Liver (tissue), 9 donors: Measurements from ENCODE around the gene ABLIM2. TPM values are rescaled to one million over a fixed set of nuclear protein-coding genes. Genes with fewer than 3 reads are reported as not detected.

Experiments
- DNase-seq: peaks from one replicate; pipeline ENCODE4 v3.0.0-alpha.2; 2017; ENCODE audit warnings: low spot score
- H3K27ac ChIP-seq, 2 donors: one replicate each; pipeline ENCODE4 v1.7.0; 2013; ENCODE audit warnings: inconsistent platforms in 2 of 2, low read length in 2 of 2, control low read depth in 1 of 2, low read depth in 1 of 2, mild to moderate bottlenecking in 1 of 2
- H3K27me3 ChIP-seq, 4 donors: one replicate each; pipeline versions ENCODE4 v1.6.1 to v1.7.0; 2013; ENCODE audit warnings: low read length in 3 of 4, inconsistent platforms in 1 of 4, mild to moderate bottlenecking in 1 of 4, moderate library complexity in 1 of 4; ENCODE audit not compliant: control insufficient read depth in 4 of 4, insufficient read depth in 4 of 4
- H3K36me3 ChIP-seq, 4 donors: one replicate each; pipeline versions ENCODE4 v1.6.1 to v1.7.0; 2013; ENCODE audit warnings: low read length in 3 of 4, mild to moderate bottlenecking in 3 of 4, low read depth in 1 of 4, moderate library complexity in 1 of 4; ENCODE audit not compliant: control insufficient read depth in 4 of 4, insufficient read depth in 3 of 4
- H3K4me1 ChIP-seq, 4 donors: one replicate each; pipeline versions ENCODE4 v1.6.1 to v1.7.0; 2013; ENCODE audit warnings: low read length in 3 of 4, mild to moderate bottlenecking in 3 of 4, moderate library complexity in 1 of 4; ENCODE audit not compliant: control insufficient read depth in 4 of 4, insufficient read depth in 4 of 4
- H3K4me3 ChIP-seq, 3 donors: one replicate each; pipeline versions ENCODE4 v1.6.1 to v1.7.0; 2013; ENCODE audit warnings: low read length in 3 of 3, control low read depth in 1 of 3, low read depth in 1 of 3, mild to moderate bottlenecking in 1 of 3
- H3K9ac ChIP-seq, 2 donors: one replicate each; pipeline ENCODE4 v1.7.0; 2013; ENCODE audit warnings: low read length in 2 of 2, mild to moderate bottlenecking in 2 of 2, moderate library complexity in 2 of 2, control low read depth in 1 of 2, low read depth in 1 of 2
- H3K9me3 ChIP-seq, 4 donors: one replicate each; pipeline versions ENCODE4 v1.6.1 to v1.7.0; 2013; ENCODE audit warnings: low read length in 3 of 4; ENCODE audit not compliant: control insufficient read depth in 4 of 4
- EGR1 ChIP-seq, 2 donors: IDR thresholded peaks; 2 replicates each; pipeline ENCODE4 v1.6.1; 2016 to 2018; ENCODE audit warnings: antibody characterized with exemption in 2 of 2, low read depth in 2 of 2
- FOXA1 ChIP-seq: IDR thresholded peaks from 2 replicates; pipeline ENCODE4 v1.6.1; 2016; ENCODE audit warnings: antibody characterized with exemption
- FOXA2 ChIP-seq: IDR thresholded peaks from 2 replicates; pipeline ENCODE4 v1.6.1; 2016; ENCODE audit warnings: antibody characterized with exemption
- GABPA ChIP-seq, 2 donors: IDR thresholded peaks in 1 of 2; conservative IDR thresholded peaks in 1 of 2; 2 replicates each; pipeline ENCODE4 v1.6.1; 2016; ENCODE audit warnings: antibody characterized with exemption in 2 of 2, mild to moderate bottlenecking in 1 of 2, moderate library complexity in 1 of 2
- HNF4A ChIP-seq, 2 donors: conservative IDR thresholded peaks; 2 replicates each; pipeline ENCODE4 v1.6.1; 2016; ENCODE audit warnings: antibody characterized with exemption in 2 of 2, mild to moderate bottlenecking in 2 of 2
- HNF4G ChIP-seq: IDR thresholded peaks from 2 replicates; pipeline ENCODE4 v1.6.1; 2016; ENCODE audit warnings: antibody characterized with exemption
- JUND ChIP-seq, 2 donors: IDR thresholded peaks; 2 replicates each; pipeline ENCODE4 v1.6.1; 2016; ENCODE audit warnings: antibody characterized with exemption in 2 of 2
- NR2F2 ChIP-seq: IDR thresholded peaks from 2 replicates; pipeline ENCODE4 v1.6.1; 2016; ENCODE audit warnings: antibody characterized with exemption
- RAD21 ChIP-seq, 2 donors: IDR thresholded peaks; 2 replicates each; pipeline ENCODE4 v1.6.1; 2016; ENCODE audit warnings: antibody characterized with exemption in 2 of 2, mild to moderate bottlenecking in 2 of 2
- RXRA ChIP-seq, 2 donors: IDR thresholded peaks; 2 replicates each; pipeline ENCODE4 v1.6.1; 2017 to 2018; ENCODE audit warnings: antibody characterized with exemption in 2 of 2, mild to moderate bottlenecking in 1 of 2
- SP1 ChIP-seq: IDR thresholded peaks from 2 replicates; pipeline ENCODE4 v1.6.1; 2018; ENCODE audit warnings: antibody characterized with exemption, mild to moderate bottlenecking
- TAF1 ChIP-seq: conservative IDR thresholded peaks from 2 replicates; pipeline ENCODE4 v1.6.1; 2016; ENCODE audit warnings: antibody characterized with exemption, mild to moderate bottlenecking
- YY1 ChIP-seq: IDR thresholded peaks from 2 replicates; pipeline ENCODE4 v1.6.1; 2016; ENCODE audit warnings: antibody characterized with exemption, mild to moderate bottlenecking
- WGBS: extraction: QIAGEN DNeasy Blood & Tissue Kit; methylation state at CpG from one replicate; pipeline ENCODE4 v1.1.7; 2013; 5-methylcytosine and 5-hydroxymethylcytosine counted together
- polyA plus RNA-seq, 2 donors: library from polyadenylated mRNA; stranded (reverse) in 1 of 2; unstranded in 1 of 2; fragments of 200-250 nt in 1 of 2; fragments of >200 nt in 1 of 2; fragmentation: Nextera tagmentation in 1 of 2; extraction: Ambion mirVana in 1 of 2; gene quantifications; one replicate each; pipeline versions ENCODE4 v1.2.1 to v1.2.3, GENCODE V29; 2013 to 2015
- total RNA-seq, 2 donors: library from RNA; depleted of rRNA; stranded (reverse); fragments of >200 nt; gene quantifications; one replicate each; pipeline ENCODE4 v1.2.3, GENCODE V29; 2014
- TF ChIP-seq, protein P1 (sequence below): IDR thresholded peaks from 2 replicates; pipeline ENCODE4 v1.6.1; 2016; ENCODE audit warnings: antibody characterized with exemption
- TF ChIP-seq, protein P2 (sequence below): IDR thresholded peaks from 2 replicates; pipeline ENCODE4 v1.6.1; 2016; ENCODE audit warnings: antibody characterized with exemption
- TF ChIP-seq, protein P3 (sequence below): fragments of 150-350 bp; IDR thresholded peaks from 2 replicates; pipeline ENCODE4 v1.5.1; 2017; ENCODE audit warnings: improper control_type of control experiment, low read depth, low read length; ENCODE audit not compliant: missing input control
- TF ChIP-seq, protein P4 (sequence below): IDR thresholded peaks from 2 replicates; pipeline ENCODE4 v1.6.1; 2016; ENCODE audit warnings: antibody characterized with exemption
- donor health status: healthy.
- donor health status: healthy.
- donor health status: healthy.
- donor health status: healthy.
- donor health status: healthy.

Gene ABLIM2
- total and polyA plus RNA-seq, 4 donors, result 0.75 to 2.5 (median 0.93) TPM

DNA sequence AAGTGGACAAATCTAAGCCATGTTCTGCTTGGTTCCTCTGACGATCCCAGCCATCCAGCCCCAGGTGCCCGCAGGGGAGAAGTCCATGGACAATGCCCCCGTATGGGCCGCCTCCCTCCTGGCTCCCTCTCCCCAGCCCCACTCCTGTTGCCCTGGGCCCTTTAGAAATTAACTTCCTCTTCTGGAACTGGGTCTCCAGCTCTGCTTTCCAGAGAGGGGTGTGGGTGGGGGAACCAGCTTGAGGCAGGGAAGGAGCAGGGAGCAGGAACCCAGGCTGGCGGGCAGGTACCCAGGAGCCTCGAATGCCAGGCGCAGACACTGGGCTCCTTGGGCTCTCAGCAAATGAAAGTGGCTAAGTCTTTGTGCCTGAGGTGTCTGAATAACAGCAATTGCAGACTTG is 12.7 kb upstream of the ABLIM2 start:
- Histone ChIP-seq H3K9me3 (peaks cover 2 to 8% (median 6%) of the 10 kb centered on the region in 4 donors), H3K27me3 (no peaks in the 10 kb centered on the region), H3K4me1 (no peaks in the 10 kb centered on the region), H3K27ac (no peak overlapping the region), H3K9ac (no peak overlapping the region), H3K36me3 (no peaks in the 10 kb centered on the region), H3K4me3 (no peak overlapping the region)
- TF ChIP-seq RAD21 (IDR thresholded peaks at IDR 0.05) (no peak), FOXA2 (no peak), HNF4G (no peak), SP1 (no peak), NR2F2 (no peak), YY1 (no peak), RXRA (IDR thresholded peaks at IDR 0.05) (no peak), GABPA (IDR thresholded peaks at IDR 0.05 in 1 of 2, conservative IDR thresholded peaks at IDR 0.05 in 1 of 2) (no peak), EGR1 (IDR thresholded peaks at IDR 0.05; ENCODE audit: low read depth in 2 of 2) (no peak)
- TF ChIP-seq, protein P1, sequence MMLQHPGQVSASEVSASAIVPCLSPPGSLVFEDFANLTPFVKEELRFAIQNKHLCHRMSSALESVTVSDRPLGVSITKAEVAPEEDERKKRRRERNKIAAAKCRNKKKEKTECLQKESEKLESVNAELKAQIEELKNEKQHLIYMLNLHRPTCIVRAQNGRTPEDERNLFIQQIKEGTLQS, result no peak
- TF ChIP-seq, protein P2, sequence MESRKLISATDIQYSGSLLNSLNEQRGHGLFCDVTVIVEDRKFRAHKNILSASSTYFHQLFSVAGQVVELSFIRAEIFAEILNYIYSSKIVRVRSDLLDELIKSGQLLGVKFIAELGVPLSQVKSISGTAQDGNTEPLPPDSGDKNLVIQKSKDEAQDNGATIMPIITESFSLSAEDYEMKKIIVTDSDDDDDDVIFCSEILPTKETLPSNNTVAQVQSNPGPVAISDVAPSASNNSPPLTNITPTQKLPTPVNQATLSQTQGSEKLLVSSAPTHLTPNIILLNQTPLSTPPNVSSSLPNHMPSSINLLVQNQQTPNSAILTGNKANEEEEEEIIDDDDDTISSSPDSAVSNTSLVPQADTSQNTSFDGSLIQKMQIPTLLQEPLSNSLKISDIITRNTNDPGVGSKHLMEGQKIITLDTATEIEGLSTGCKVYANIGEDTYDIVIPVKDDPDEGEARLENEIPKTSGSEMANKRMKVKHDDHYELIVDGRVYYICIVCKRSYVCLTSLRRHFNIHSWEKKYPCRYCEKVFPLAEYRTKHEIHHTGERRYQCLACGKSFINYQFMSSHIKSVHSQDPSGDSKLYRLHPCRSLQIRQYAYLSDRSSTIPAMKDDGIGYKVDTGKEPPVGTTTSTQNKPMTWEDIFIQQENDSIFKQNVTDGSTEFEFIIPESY, result no peak
- 83% methylated on average over 7 of the region's 7 CpGs for WGBS
- DNase-seq, result no peak

DNA sequence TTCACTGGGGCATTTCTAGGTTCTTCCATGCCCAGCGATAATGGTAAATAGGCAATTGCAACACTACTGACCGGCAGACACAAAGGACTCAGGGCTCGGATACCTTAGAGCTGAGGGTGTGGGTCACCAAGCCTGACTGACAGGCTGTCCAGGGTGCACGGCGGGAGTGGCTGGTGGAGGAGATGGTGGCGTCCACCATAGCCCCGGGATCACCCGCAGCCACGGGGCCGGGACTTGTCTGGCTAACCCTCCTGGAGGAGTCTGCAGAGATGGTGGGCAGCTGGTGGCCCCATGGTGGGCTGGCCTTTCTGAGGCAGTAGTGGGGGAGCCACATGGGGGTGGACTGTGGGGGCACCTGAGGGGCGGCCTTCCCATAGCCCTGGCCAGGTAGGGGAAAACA is 11.7 kb upstream of the ABLIM2 start:
- DNase-seq, result no peak
- Histone ChIP-seq H3K4me3 (no peak overlapping the region), H3K9me3 (peaks cover 2 to 8% (median 6%) of the 10 kb centered on the region in 4 donors), H3K9ac (no peak overlapping the region), H3K36me3 (no peaks in the 10 kb centered on the region), H3K27ac (no peak overlapping the region), H3K4me1 (no peaks in the 10 kb centered on the region), H3K27me3 (no peaks in the 10 kb centered on the region)
- TF ChIP-seq, protein P3, sequence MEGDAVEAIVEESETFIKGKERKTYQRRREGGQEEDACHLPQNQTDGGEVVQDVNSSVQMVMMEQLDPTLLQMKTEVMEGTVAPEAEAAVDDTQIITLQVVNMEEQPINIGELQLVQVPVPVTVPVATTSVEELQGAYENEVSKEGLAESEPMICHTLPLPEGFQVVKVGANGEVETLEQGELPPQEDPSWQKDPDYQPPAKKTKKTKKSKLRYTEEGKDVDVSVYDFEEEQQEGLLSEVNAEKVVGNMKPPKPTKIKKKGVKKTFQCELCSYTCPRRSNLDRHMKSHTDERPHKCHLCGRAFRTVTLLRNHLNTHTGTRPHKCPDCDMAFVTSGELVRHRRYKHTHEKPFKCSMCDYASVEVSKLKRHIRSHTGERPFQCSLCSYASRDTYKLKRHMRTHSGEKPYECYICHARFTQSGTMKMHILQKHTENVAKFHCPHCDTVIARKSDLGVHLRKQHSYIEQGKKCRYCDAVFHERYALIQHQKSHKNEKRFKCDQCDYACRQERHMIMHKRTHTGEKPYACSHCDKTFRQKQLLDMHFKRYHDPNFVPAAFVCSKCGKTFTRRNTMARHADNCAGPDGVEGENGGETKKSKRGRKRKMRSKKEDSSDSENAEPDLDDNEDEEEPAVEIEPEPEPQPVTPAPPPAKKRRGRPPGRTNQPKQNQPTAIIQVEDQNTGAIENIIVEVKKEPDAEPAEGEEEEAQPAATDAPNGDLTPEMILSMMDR, result no peak
- TF ChIP-seq GABPA (IDR thresholded peaks at IDR 0.05 in 1 of 2, conservative IDR thresholded peaks at IDR 0.05 in 1 of 2) (no peak), RXRA (IDR thresholded peaks at IDR 0.05) (no peak)
- TF ChIP-seq, protein P1, result no peak
- WGBS, result 94% methylated on average over 11 of the region's 11 CpGs

DNA sequence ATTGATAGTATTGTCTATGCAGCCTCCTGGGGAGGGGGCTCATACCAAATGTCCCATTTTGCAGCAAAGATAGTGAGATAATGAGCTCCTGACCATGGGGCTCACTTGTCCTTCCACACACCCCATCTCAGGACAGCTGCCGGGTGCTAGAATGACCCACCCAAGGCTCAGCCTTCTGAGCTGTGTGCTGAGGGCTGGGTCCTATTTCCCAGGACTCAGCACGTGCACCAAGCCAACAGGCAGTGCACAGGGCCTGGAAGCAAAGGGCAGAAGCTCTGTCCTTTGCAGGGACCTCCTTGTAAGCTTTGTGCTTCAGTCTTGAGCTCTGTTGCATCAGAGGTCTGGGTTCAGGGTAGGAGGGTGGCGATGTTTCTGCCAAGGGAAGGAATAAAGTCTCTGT is 11.2 kb upstream of the ABLIM2 start:
- 90% methylated on average over 3 of the region's 3 CpGs for WGBS
- DNase-seq, result no peak
- no peaks in the 10 kb centered on the region for H3K4me1 ChIP-seq
- TF ChIP-seq, protein P3, result no peak
- TF ChIP-seq RXRA (IDR thresholded peaks at IDR 0.05) (no peak), YY1 (no peak), SP1 (no peak), JUND (IDR thresholded peaks at IDR 0.05) (no peak), FOXA1 (no peak), GABPA (IDR thresholded peaks at IDR 0.05 in 1 of 2, conservative IDR thresholded peaks at IDR 0.05 in 1 of 2) (no peak), TAF1 (no peak), FOXA2 (no peak), HNF4A (conservative IDR thresholded peaks at IDR 0.05) (no peak), EGR1 (IDR thresholded peaks at IDR 0.05; ENCODE audit: low read depth in 2 of 2) (no peak), RAD21 (IDR thresholded peaks at IDR 0.05) (no peak), HNF4G (no peak)
- TF ChIP-seq, protein P1, result no peak
- TF ChIP-seq, protein P4, sequence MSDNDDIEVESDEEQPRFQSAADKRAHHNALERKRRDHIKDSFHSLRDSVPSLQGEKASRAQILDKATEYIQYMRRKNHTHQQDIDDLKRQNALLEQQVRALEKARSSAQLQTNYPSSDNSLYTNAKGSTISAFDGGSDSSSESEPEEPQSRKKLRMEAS, result no peak
- TF ChIP-seq, protein P2, result no peak

More for the DNA sequence above, 11.2 kb upstream of the ABLIM2 start:
- Histone ChIP-seq H3K9ac (no peak overlapping the region), H3K9me3 (peaks cover 2 to 8% (median 6%) of the 10 kb centered on the region in 4 donors), H3K27me3 (no peaks in the 10 kb centered on the region), H3K4me3 (no peak overlapping the region), H3K36me3 (no peaks in the 10 kb centered on the region), H3K27ac (no peak overlapping the region)
